SU-DHL-6 (cell line): ENCODE measurements around the gene RNF121.

Source experiments
- CTCF ChIP-seq: fragments of 200-600 bp; sonication (generic); IDR thresholded peaks from one replicate; pipeline ENCODE4 v1.5.1; 2017; ENCODE audit warnings: antibody characterized with exemption, mild to moderate bottlenecking, low read length, moderate library complexity; ENCODE audit not compliant: insufficient read depth, poor library complexity, severe bottlenecking
- EZH2phosphoT487 ChIP-seq: fragments of 200-600 bp; sonication (generic), shearing (Covaris generic); conservative IDR thresholded peaks from 2 replicates; pipeline ENCODE4 v1.6.1; 2018; ENCODE audit warnings: mild to moderate bottlenecking, antibody characterized with exemption, low read length, moderate library complexity, mixed read lengths

GRCh38 chr11:71929491-71929890 is 645 bp downstream of the RNF121 start:
- TF ChIP-seq CTCF (no peak), EZH2phosphoT487 (no peak)
